Activated naive CD4-positive, alpha-beta T cell treated with anti-CD3 and anti-CD28 coated beads, Interleukin-2, amount 50 U/mL, for 72 hours (primary cell): ENCODE data around the gene FBXO38. TPM values are rescaled to one million over a fixed set of nuclear protein-coding genes. Genes with fewer than 3 reads are reported as not detected.

Source experiments
- ATAC-seq, 2 donors: fragments of 150-1000 bp; cut with Tn5 transposase; 2 replicates each; pipeline ENCODE4 v1.10.0; 2021; ENCODE audit warnings: mild to moderate bottlenecking in 2 of 2, moderate library complexity in 2 of 2
- DNase-seq, 2 donors: peaks; one replicate each; pipeline ENCODE4 v3.0.0; 2021 to 2022; ENCODE audit warnings: low spot score in 2 of 2
- H3K27ac Mint-ChIP-seq, 2 donors: one replicate each; pipeline ENCODE4 v1.8.0; 2022; ENCODE audit warnings: mild to moderate bottlenecking in 2 of 2, mixed read lengths in 2 of 2
- H3K36me3 Mint-ChIP-seq, 2 donors: one replicate each; pipeline ENCODE4 v1.8.0; 2022; ENCODE audit warnings: mixed read lengths in 2 of 2
- H3K9me3 Mint-ChIP-seq, 2 donors: one replicate each; pipeline ENCODE4 v1.8.0; 2022; ENCODE audit warnings: mixed read lengths in 2 of 2
- total RNA-seq, 2 donors: library from RNA; stranded (reverse); gene quantifications; one replicate each; pipeline ENCODE4 v1.2.3, GENCODE V29; 2022

Gene FBXO38
- total RNA-seq, 2 donors from 2014 or later = 48.7 to 60.3 TPM

DNA sequence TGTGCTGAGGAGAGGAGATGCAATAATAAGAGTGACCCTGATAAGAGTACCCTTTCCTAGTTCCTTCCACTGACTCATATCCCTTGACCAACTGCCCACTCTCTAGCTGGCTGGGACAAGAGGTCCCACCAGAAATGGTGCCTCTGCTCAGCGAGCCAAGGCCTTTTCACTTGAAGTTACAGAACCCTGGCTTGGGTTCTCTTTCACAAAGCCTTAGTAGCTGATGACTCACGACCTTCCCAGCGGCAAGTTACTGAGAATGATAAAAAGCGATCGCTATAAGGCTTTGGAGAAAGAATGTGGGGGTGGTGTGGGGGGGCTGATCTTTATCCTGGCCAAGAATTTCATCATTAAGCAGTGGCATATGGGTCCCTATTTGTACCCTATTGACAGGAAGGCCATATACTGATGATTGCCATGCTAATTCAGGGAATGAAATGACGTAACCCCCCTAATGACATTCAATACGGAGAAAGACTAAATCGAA, 90.3 kb downstream of the FBXO38 start:
- ATAC-seq (no peak), DNase-seq (no peak)
- H3K36me3 Mint-ChIP-seq = no peaks in the 10 kb centered on the region
- no peaks in the 10 kb centered on the region for H3K9me3 Mint-ChIP-seq
- no peak overlapping the region for H3K27ac Mint-ChIP-seq

DNA sequence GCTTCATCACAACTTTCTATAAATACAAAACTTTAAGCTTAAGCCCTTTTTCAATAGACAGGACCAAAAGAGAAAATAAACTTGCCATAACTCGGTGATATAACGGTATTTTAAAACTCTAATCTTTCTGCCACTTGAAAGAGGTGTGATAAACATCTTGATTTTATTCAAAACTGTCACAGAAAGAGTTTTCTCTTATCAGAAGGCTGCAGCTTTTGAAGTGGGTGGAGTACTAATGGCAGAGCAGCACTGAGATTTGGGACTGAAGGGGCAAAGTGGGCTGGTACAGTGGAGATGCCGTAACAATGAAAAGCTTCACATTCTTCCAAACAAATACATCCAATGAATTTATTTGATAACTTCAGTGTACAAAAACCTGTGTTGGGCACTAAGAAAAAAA, 92.5 kb downstream of the FBXO38 start:
- no peaks in the 10 kb centered on the region for H3K36me3 Mint-ChIP-seq
- DNase-seq (no peak), ATAC-seq (no peak)
- no peak overlapping the region for H3K27ac Mint-ChIP-seq
- no peaks in the 10 kb centered on the region for H3K9me3 Mint-ChIP-seq

DNA sequence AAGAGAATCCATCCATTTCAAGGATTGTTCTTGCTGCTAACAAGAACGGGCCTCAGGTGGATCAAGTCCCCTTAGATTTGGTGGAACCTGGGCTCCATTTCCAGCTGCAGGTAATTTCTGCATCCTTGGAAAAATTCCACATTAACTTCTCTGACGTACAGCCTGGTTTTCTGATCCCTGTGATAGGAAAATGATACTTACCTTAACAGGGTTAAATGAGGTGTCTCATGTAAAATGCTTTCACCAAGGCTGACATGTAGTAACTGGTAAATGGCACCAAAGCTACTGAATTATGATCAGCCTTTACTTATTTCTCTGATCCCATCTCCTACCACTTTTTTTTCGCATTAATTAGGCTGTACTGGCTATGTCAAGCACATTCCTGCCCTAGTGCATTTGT, 93.7 kb downstream of the FBXO38 start:
- ATAC-seq = no peak
- no peaks in the 10 kb centered on the region for H3K36me3 Mint-ChIP-seq

DNA sequence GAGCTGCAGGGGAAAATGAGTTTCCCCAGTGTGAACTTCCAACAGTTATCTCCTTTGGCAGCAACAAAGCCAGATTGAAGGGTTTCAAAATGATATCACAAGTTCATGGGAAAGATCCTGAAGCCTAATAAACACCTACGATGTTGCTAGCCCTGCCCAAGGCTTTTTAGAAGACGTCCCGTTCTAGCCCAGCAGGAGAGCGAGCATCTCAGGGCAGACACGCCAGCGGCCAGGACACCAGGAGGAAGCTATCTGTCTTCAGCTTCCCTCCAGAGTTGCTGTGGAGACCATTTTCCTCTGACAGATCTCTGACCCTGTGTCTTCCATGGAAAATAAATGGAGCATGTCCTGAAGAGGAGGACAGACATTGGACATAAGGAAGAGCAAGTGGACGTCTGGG, 98.4 kb downstream of the FBXO38 start:
- ATAC-seq = no peak
- no peak for DNase-seq
- Mint-ChIP-seq H3K27ac (no peak overlapping the region), H3K36me3 (no peaks in the 10 kb centered on the region), H3K9me3 (no peaks in the 10 kb centered on the region)

More for the DNA sequence above, 93.7 kb downstream of the FBXO38 start:
- DNase-seq = no peak
- Mint-ChIP-seq H3K9me3 (no peaks in the 10 kb centered on the region), H3K27ac (no peak overlapping the region)

DNA sequence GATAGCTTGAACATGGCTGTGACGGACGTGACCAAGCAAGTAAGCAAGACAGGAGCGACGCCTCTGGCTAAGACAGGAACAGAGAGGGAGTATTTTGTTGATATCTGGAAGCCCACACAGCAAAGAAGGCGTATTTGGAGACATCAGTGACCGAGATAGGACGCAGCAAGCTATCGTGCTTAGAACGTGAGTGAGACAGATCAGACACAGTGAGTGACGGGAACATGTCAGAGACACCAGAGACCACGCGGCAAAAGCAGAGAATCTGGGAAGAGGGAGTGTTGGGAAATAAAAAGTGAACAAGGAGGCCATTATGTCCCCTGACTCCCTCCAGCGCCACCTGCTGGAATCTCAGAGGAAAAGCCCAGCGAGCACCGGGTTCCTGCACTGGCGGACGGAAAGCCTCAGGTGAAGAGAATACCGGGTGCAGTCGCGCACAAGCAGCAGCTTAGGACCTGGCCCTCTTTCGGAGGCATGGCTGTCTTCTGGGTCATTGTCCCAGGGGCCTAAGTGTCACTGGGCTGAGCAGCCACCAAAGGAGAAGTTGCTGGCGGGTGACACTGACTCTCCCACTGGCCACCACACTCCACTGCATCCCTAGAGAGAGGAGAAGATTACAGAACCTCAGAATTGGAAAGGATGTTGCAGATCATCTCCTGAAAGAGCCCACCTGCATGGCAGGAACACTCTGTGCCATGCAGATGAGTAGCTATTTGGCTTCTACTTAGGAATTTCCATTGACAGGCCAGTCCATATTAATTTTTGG, 99.1 kb downstream of the FBXO38 start:
- no peak overlapping the region for H3K27ac Mint-ChIP-seq
- peak; percentile 74 to 83 for ATAC-seq
- H3K9me3 Mint-ChIP-seq = no peaks in the 10 kb centered on the region
- H3K36me3 Mint-ChIP-seq = no peaks in the 10 kb centered on the region
- peak; percentile 58 to 75 for DNase-seq

DNA sequence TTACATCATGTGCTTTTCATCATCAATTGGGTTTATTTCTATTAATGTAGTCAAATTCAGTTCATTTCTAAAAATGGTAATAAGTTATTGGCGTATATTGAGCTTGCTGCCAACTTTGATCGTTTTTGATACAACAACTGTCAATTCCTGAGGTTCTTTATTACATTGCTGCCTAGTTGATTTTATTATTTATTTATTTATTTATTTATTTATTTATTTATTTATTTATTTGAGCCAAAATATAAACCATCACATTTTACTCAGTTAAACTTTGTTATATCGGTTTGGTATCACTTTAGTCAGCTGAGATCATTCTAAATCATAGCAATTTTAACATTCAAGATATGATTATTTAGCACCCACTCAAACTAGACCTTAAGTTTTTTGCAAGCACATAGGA, 100.0 kb downstream of the FBXO38 start:
- DNase-seq = no peak
- Mint-ChIP-seq H3K36me3 (no peaks in the 10 kb centered on the region), H3K9me3 (no peaks in the 10 kb centered on the region), H3K27ac (no peak overlapping the region)
- no peak for ATAC-seq

DNA sequence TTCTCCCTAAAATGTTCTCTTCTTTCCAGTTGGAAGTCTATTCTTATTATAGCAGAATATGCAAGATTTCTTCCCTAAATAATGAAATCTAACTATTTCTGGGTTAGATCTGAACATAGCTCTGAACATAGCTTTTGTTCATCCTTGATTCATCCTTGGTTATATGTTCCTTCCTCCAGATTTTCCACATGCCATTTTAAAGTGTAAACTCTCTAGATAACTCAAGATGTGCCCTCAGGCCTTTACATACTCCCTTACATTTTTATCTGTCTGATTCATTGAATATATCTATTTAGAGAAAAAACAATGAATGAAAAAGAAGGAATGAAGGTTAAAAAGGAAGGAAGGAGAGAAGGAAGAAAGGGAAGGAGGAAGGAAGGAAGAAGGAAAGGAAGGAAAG, 100.9 kb downstream of the FBXO38 start:
- Mint-ChIP-seq H3K36me3 (no peaks in the 10 kb centered on the region), H3K27ac (no peak overlapping the region), H3K9me3 (no peaks in the 10 kb centered on the region)
- ATAC-seq (no peak), DNase-seq (no peak)

DNA sequence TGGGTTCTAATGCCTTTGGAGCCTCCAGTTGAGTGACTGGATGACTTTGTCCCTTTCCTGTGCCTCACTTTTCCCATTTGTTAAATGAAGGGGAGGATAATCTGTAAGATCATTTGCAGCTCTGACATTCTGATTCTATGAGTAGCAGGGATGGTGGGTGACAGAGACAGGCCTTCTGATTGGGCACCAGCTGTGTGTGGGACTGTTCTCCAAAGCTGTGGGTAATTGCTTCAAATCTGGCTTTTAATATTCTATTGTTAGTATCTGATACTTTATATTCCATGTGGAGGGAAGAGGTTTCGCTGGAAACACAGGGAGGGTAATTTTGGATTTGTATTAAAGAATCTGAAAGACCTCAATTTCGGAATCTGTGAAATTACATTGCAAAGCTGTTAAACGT, 102.7 kb downstream of the FBXO38 start:
- no peaks in the 10 kb centered on the region for H3K36me3 Mint-ChIP-seq
- DNase-seq (no peak), ATAC-seq (no peak)
- H3K9me3 Mint-ChIP-seq = no peaks in the 10 kb centered on the region
- H3K27ac Mint-ChIP-seq = no peak overlapping the region

DNA sequence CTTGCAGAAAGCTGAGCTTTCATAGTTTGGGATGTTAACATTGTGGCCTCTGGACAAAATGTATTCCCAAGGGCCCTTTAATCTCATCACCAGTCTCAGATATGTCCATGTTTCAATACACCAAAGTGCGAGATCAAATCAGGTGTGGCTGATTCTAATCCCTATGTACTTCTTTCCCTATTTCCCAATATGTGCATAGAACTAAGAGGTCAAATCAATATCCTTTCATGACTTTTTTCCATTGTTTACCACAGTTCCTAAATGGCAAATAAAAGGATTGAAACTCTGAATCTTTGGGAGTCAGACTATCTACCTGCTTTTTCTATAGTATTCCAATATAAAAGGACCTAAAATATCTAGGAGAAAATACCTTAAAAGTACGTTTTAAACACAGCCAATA, 105.0 kb downstream of the FBXO38 start:
- Mint-ChIP-seq H3K27ac (no peak overlapping the region), H3K36me3 (no peaks in the 10 kb centered on the region), H3K9me3 (no peaks in the 10 kb centered on the region)
- ATAC-seq (no peak), DNase-seq (no peak)

DNA sequence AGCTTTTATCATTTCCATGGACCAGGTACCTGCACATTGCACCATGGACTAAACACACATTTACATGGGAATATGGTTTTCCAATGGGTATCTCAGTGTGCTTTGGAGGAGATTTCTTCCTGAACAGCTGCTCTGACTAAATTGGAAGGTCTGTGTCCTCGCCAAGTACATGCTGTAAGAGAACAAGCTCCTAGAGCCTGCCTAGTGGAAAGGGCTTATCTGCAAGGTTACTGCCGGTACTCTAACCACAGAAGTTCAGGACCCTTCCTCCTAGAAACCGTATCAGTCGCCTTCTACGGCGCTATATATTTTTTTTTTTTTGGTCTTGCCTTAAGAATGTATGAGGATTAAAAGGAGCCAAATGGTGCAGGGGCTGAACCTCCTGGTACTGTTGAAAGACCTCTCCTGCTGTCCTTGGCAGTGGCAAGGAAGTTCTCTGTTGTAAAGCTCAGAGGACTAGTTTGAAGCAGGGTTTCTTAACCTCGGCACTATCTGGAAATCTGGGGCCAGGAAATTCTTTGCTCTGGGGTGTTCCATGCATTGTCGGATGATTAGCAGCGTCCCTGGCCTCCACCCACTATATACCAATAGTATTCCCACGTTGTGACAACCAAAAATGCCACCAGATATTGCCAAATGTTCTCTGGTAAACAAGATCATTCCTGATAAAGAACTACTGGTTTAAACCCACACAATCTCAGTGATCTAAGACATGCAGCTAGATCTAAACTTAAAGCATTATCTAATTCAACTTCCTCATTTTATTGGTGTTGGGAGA, 107.4 kb downstream of the FBXO38 start:
- DNase-seq (no peak), ATAC-seq (no peak)
- no peaks in the 10 kb centered on the region for H3K36me3 Mint-ChIP-seq
- H3K9me3 Mint-ChIP-seq = no peaks in the 10 kb centered on the region
- H3K27ac Mint-ChIP-seq = no peak overlapping the region

DNA sequence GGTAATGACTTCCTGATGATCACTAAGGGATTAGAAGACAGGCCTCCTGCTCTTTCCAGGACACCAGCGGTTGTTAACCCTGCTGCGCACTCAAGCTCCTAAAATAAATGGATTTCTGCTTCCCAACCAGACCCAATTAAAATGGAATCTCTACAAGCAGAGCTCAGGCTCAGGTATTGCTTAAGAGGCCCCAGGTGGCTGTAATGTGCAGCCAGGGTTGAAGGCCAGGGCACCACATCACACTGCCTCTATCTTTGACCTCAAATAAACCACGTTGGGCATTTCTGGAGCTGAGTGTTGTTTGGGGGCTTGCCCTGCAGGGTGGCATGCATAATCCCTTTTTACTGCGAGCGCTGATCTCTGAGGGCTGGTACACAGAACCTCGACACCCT, 108.0 kb downstream of the FBXO38 start:
- Mint-ChIP-seq H3K36me3 (no peaks in the 10 kb centered on the region), H3K9me3 (no peaks in the 10 kb centered on the region), H3K27ac (no peak overlapping the region)
- ATAC-seq = no peak
- DNase-seq = no peak

DNA sequence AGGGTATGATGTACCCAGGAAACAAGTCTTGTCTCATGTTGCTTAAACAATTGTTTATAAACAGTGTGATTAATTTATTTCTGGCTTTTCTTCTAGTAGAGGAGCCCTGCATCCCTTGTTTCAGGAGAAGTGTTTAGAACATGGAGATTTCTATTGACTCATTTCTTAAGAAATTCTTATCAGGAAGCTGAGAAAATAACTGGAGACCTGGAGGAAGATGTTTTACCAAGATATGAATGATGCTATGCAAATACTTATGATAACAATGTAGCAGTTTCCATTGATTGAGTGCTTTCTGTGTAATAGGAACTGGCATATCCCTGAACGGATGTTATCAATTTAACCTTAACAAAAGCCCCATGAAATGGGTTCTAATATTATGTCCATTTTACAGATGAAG, 108.6 kb downstream of the FBXO38 start:
- ATAC-seq (no peak), DNase-seq (no peak)
- H3K27ac Mint-ChIP-seq = no peak overlapping the region
- no peaks in the 10 kb centered on the region for H3K9me3 Mint-ChIP-seq
- H3K36me3 Mint-ChIP-seq = no peaks in the 10 kb centered on the region

Other genes starting within 250 kb of the FBXO38 start
- not detected for gene SPINK14, start 215.4 kb upstream of the FBXO38 start, total RNA-seq
- gene SPINK6, start 180.9 kb upstream of the FBXO38 start, total RNA-seq = not detected
- gene MARCOL, start 145.4 kb upstream of the FBXO38 start, total RNA-seq = not detected
- not detected for gene SPINK13, start 115.2 kb upstream of the FBXO38 start, total RNA-seq
- not detected for gene SPINK7, start 71.5 kb upstream of the FBXO38 start, total RNA-seq
- not detected for gene SPINK9, start 48.4 kb upstream of the FBXO38 start, total RNA-seq